HG02678 (cell line): ENCODE data around the gene TIMP3.

Experiments used
- ATAC-seq: cut with Tn5 transposase; IDR thresholded peaks from one replicate; pipeline ENCODE4 v1.9.1; 2021; ENCODE audit warnings: mild to moderate bottlenecking, moderate library complexity; ENCODE audit not compliant: unreplicated experiment

Gene TIMP3

DNA sequence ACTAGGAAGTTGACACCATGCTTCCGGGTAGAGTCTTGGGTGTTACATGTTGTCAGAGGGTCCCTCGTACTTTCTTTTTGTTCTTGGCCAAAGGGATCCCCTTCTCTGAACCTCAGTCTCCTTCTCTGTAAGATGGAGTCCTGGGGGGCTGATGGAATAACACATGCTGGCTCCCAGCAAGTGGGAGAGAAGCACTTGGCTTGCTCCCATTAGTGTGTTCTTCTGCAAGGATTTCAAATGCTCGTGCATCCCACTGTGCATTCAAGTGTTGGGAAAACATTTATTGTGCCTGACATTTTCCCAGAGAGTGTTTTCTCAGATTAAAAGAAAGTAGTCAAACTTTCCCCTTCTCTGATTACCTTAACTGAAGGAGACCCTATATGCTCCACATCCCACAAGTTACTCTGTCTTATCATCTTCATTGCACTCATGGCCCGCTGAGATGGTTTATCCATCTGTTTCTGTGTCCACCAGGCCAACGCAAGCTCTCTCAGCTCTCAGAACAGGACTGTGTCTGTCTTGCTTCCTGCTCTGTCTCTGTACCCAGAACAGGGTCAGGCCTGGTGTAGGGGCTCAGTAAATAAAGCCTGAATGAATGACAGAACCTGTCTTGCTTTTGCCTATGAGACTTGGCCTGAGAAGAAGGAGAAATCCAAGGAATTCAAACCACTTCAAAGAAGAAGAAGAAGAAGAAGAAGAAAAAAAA lies 16.0 kb upstream of the TIMP3 start:
- ATAC-seq = no peak

DNA sequence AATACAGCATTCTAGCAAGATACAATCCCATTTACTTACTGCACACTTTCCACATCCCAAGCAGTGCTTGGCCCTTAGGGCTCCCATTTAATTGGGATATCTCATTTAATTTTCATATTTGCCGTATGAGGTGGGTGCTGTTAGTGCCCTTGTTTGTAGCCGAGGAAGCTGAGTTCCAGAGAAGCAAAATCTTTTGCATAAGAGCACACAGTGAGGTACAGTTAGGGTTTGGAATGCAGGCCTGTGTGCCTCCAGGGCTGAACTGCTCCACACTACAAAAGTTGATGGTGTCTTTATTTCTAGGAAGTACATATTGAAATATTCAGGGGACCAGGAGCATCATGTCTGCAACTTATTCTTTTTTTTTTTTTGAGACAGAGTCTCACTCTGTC lies 15.5 kb upstream of the TIMP3 start:
- no peak for ATAC-seq

DNA sequence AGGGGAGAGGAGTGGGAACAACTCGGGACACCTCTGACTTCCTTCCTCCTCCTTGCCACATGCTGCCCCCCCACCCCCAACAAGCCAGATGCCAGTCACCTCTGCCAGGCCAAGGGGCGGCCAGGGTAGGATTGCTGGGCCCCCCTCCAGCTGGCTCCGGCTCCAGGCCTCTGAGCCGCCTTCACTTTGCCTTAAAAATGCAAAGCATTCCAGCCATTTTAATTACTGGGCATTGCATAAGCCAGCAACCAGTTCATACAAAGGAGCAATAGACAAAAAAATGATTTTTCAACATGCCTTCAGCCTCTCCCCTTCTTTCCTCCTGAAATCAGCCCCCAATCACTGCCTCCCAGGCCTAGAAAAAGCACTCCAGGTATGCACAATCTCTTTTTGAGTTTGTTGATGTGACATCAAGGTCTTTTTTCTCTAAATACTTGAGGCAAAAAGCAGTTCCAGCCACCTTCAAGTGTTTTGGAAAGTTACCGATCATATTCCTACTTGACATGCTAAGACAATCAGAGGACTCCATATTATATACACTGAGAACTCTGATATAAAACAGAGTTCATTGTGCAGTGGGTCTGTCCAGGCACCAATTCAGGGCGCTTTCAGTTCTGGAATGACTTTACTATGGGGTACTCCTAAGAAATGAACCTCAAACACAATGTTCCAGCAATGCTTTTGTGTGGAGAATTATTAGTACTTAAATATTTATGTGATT lies 12.4 kb upstream of the TIMP3 start:
- no peak for ATAC-seq

DNA sequence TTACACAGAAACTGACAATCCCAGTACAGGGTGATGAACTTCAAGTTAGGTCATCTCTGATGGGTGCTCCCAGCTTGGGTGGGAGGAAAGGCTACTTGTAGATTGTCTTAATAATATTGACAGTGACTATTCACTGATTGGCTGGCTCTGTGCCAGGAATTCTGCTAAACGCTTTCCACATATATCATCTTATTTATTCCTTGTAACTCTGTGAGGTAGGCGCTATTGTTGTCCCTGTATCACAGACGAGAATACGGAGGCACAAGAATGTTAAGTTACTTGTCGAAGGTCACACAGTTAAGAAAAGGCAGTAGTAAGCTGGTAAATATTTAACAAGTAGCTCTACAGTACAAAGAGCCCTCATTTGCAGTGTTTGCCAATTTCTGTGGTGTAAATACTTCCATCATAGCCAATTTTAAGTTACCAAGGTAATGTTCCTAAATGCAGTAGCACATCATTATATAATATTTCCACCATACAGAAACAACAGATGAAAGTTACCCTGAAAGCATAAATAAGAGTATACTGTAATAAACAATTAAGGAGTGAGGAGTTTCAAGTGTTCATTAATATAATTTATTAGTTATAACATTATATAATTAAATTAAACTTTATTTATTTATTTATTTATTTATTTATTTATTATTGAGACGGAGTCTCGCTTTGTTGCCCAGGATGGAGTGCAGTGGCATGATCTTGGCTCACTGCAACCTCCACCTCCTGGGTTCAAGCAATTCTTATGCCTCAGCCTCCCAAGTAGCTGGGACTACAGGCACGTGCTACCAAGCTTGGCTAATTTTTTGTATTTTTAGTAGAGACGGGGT lies 11.5 kb upstream of the TIMP3 start:
- no peak for ATAC-seq

DNA sequence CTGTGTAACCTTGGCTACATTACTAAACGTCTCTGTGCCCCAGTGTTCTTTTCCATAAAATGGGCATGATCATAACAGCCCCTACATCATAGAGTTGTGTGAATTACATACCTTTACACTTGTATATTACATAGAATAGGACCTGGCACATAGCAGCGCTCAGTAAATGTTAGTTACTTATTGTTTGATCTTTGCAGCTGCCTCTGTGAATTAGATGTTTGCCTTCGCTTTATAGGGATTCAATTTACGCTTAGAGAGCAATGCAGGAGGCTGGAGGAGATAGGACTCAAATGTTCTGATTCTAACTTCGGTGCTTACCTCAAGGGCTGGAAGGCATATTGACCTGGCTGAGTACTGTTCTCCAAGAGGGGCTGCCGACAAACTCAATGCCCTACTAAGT lies 10.4 kb upstream of the TIMP3 start:
- ATAC-seq = no peak

DNA sequence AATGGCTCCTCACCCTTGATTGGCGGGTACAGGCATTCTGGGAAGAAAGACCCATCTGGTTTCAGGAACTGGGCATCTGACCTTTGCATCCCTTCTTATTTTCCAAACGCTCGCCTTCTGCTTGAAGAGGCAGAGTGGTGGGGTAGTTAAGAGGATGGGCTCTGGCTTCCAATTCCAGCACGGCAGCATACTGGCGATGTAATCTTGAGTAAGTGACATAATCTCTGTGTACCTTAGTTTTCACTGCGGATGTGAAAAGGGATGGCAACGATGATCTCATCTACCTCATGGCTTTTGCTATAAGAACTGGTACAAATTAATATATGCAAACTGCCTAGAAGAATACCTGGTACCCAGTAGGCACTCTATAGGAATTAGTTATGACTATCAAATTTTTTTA lies 10.0 kb upstream of the TIMP3 start:
- ATAC-seq = no peak

DNA sequence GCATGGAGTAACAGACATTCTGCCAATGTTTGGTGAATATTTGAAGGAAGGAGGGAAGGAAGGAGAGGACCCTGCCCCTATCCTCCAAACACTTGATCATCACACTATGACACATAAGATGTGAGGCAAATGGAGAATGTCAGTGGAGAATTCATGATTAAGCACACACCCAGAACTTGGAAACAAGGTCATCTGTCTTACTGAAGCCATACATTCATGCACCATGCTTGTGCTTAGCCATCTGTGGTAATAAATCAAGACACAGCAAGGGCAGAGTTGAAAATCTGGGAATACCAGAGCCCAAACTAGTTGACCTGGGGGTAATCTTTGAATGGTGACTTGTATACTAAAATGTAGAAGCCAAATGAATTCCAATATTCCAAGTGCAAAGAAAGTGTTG lies 7.9 kb upstream of the TIMP3 start:
- no peak for ATAC-seq

DNA sequence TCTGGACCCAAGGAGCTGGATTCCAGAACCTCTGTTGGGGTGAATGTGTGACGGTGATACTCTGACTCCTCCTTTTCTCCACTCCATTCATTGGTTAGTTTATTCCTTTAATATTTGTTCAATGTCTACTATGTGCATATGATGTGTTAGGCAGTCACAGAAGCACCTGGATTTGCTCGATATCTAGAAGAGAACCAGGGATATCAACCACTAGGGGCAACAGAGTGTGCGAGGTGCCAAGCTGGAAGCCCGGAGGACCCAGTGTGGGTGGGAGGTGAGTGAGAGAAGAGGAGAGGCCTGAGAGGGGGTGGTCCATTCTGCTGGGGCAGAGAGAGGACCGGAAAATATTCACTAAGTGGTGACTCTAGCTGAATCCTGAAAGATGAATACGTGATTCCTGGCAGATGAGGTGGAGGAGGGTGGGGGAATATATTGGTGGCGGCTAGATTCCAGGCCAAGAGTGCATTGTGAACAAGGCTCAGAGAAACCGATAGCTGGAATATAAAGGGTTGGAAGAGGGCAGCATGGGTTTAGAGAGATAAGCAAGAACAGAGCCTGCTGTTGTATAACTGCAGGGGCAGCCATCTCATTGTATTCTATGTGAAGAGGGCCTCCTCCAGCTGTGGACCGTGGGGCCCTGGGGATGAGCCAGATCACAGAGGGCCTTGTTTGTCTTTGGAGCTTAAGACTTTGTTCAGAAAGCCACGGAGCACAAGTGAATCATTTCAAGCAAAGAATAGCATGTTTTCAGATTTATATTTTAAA lies 6.9 kb upstream of the TIMP3 start:
- no peak for ATAC-seq

DNA sequence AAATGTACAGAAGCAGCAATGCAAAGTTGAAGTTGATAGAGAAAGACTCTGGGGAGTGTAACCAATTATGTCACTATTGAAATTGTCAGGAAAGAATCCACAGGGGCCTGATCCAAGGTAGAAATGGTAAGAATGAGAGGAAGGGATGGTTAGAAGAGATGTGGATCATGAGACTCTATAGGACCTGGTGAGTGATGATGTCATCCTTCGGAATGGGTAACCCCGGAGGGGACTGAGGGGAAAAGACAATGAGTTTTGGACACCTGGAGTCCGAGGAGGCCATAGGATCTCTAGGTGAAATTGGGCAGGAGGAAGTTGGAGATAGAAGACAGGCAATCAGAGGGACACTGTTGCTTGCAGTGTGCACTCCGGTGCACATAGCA lies 6.3 kb upstream of the TIMP3 start:
- no peak for ATAC-seq

DNA sequence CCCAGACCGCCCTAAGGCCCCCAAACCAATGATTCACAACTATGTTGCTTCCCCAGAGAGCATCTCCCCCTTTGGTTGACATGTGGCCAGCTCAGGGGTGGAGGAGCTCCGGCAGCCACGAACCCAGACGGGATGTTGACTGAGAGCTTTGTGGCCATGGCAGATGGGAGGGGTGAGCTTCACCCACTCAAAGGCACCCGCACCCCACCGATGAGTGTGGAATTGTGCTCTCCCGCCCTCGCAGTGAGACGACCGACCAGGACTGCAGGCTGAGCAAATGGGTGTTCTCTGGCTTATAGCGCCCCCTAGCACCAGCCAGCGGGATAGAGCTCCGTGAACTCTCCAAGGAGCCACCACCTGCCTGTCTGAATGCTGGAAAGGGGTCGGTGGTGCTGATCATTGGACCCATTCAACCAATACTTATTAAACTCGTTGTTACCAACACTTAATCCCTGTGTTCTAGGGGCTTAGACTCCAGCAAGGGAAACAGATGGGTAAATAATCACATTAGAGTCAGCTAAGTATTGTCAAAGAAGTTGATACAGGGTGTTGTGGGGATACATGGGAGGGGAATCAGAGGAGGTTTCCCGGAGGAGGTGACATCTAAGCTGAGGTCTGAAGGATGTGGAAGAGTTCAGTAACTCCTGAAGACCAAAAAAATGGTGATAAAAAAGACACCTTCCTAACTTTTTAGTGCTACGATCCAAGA lies 4.5 kb upstream of the TIMP3 start:
- ATAC-seq = no peak

DNA sequence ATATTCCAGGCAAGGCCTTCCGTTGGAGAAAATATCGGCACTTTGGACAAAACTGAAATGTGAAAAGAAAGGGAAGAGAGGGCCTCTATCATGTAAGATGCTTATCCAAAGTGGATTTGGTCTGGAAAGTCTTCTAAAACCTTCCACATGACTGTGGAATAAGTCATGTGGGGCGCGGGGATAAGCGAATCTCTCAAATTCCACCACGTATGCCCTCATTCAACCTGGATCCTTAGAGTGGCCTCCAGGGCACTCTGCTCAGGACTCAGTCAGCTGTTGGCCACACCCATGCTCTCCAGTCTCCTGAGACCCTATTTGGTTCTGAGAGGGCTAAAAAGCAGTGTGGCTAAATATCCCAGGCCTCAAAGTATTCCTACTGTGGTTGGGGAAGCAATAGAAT lies 2.0 kb upstream of the TIMP3 start:
- ATAC-seq = no peak

DNA sequence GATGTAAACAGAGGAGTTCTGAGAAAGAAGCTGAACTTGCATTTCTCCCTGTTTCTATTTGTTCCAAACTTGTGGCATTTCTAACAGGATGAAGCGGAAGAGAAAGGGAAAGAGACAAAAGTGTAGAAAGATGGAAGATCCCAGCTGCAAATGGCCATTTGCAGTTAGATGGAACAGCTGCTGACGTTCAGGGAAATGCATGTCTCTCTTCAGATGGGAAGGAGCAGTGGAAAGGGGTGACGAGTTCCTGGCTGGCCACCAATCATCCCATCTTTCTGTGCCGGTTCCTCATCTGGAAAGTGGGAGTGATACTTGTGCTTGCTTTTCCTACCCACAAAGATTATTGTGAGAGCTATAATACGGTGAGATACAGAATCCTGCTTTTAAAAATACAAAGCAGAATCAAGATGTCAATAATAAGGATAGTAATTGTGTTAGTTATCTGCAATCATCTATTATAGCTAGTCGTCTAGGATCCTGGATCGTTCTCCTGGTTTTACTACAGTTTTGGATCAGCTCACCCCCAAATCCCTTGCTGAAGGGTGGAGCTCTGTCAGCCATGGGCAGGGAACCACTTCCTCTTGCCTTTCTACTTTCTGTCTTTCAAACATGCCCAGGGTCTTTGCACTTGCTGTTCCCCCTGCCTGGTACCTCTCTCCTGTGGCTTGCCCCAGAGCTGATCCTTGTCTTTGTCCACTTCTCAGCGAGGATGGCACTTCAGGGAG lies 1.2 kb upstream of the TIMP3 start:
- ATAC-seq = no peak

DNA sequence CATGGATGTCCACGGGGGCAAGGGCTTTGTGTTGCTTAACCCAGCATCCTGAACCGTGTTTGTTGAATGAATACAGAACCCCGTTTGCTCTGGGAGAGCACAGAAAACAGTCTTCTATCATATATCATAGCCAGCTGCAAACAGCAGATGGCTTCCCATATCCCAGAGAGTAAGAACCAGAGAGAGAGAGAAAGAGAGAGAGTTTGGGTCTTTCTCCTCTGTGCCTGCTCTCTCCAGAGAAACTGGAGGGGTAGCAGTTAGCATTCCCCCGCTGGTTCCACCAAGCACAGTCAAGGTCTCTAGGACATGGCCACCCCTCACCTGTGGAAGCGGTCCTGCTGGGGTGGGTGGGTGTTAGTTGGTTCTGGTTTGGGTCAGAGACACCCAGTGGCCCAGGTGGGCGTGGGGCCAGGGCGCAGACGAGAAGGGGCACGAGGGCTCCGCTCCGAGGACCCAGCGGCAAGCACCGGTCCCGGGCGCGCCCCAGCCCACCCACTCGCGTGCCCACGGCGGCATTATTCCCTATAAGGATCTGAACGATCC lies 440 bp upstream of the TIMP3 start:
- no peak for ATAC-seq

DNA sequence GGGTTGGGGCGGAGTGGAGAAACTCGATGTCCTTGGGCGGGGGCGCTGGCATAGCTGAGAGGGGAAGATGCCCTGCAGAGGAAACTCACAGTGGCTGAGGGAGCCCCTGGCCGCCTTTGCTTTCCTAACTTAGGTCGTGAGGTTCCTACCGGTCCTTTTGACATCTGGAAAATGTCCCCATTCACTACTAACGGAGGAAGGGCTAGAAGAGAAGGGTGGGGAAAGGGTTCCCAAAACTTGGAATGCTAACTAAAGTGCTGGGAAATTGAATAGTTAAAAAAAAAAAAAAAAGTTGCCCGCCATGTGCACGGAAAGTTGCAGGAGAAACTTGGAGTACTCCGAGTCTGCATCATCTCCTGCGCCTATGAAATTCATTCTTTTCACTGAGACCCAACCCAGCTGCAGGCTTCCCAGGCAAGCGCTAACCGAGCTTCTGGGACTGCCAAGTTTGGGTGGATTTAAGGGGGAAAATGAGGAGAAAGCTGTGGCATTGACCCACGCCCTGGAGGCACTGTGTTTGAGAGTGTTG lies 796 bp downstream of the TIMP3 start:
- ATAC-seq = no peak

DNA sequence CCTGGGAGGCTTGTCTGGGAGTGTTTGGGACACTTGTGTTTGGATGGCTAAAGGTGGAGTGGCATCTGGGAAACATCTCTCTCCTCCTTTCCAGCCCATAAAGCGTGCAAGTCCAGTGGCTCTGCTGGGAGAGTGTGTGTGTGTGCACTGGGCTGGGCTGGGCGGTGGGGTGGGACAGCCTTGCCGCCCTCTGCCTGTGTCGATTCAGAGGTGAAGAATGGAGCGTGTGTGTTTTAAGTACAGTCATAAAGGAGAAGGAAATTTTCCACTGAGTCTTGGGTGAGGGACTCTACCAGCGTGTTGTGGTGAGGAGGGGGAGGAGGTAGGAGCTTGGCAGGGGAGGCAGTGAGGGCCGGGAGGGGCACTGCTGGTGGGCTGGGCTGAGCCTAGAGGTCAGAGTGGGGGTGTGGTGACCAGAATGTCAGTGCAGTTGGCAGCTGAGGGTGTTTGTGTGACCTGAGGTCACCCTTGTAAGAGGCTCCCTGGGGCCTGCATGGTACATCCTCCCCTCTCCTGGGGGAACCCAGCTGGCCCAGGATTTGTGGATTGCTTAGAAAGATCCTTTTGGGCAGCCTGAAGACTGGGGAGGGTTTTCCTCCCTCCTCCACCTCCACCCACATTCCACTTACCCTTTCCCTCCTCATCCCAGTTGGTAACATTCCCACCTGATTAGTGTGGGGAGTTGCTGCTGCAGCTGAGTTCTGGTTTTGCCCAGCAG lies 1.7 kb downstream of the TIMP3 start:
- no peak for ATAC-seq

DNA sequence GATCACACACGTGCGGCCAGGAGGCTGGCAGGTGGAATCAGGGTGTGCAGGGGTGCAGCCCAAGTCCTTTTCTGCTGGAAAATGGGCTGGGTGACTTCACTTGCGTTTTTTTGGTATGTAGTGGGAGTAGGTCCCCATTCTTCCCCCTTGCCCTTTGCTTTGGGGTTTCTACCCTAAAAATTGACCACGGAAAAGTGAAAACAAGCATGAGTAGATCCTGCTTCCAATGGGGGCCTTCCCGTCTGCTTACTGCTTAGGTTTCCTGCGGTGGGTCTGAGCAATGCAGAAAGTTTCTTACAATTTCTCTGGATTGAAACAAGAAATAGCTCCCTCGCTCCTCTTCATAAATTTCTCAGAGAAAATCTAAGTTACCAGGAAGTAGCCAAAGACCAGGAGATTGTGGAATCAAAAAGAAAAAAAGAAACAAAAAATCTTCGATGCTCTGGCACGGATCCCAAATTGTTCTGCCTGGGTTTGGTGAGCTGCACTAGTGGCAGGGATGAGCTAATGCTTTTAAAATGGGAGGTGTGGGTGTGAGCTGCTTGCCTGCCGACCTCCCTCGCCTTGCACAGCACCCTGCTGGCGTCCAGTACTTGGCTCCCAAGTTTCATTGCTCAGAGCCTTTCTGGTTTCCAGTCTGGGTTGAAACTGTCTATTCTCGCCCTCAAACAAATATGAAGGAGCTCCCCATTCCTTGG lies 2.4 kb downstream of the TIMP3 start:
- no peak for ATAC-seq

DNA sequence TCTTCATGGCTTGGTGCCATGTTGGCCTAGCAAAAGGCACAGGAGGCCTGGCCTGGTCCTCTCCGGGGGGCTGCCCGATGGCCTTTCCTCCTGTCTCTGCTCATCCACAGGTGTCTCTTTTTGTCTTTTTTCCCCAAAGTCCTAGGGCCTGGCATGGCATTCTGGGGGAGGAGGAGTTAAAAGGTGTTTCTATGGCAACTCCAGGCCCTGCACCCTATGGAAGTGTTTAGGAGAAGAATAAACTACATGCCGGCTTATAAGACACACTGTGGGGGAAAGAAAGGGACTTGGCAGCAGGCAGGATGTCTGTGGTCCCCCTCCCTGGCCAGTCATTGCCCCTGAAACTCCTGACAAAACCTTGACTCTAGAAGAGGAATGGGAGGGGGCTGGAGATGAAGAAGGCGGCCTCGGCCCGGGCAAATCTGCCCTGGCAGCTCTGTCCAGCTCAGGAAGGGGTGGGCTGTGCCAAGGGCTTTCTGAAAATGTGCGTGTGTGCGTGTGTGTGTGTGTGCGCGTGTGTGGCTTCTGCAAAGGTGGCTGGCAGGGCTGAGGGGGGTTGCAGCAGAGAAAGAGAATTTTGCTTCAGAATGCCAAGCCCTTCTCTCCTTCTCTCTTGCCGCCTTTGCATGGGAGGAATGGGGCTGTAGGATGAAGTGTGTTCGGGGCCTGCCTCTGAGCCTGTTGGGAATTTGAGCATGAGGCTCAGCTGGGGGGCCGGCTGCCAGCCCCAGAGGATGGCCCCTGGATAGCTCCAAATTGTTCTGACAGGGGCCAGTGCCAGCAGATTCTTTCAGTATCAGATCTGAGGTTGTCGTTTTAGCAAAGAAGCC lies 3.2 kb downstream of the TIMP3 start:
- ATAC-seq = no peak
